ENCODE data around the gene GYPE.
"Not testable (repeated sequence)": the region's sequence is repeated elsewhere in the genome, so short reads cannot be mapped to it uniquely, and the experiment has no call there.

The GYPE gene

GRCh38 chr4:143843506-143843832, 61.9 kb downstream of the GYPE start:
- not testable (repeated sequence) for H3K4me3 Mint-ChIP-seq; H3K27me3 Mint-ChIP-seq; DNase-seq; H3K36me3 Mint-ChIP-seq (ENCODE audit: low read depth); H3K9me3 Mint-ChIP-seq; H3K27ac Mint-ChIP-seq; H3K4me1 Mint-ChIP-seq (ENCODE audit: low read depth)

- H3K4me1 Mint-ChIP-seq (ENCODE audit: low read depth); H3K4me3 Mint-ChIP-seq; H3K27me3 Mint-ChIP-seq; DNase-seq; H3K9me3 Mint-ChIP-seq; H3K27ac Mint-ChIP-seq; H3K36me3 Mint-ChIP-seq (ENCODE audit: low read depth): not testable (repeated sequence)
Measured at GRCh38 chr4:143842624-143843505, 62.5 kb downstream of the GYPE start.

- not testable (repeated sequence) for H3K27ac Mint-ChIP-seq; H3K9me3 Mint-ChIP-seq; H3K4me3 Mint-ChIP-seq; H3K4me1 Mint-ChIP-seq (ENCODE audit: low read depth); H3K36me3 Mint-ChIP-seq (ENCODE audit: low read depth); DNase-seq; H3K27me3 Mint-ChIP-seq
Measured at GRCh38 chr4:143839413-143839812, 65.9 kb downstream of the GYPE start.

- H3K4me1 Mint-ChIP-seq (ENCODE audit: low read depth); H3K4me3 Mint-ChIP-seq; H3K27ac Mint-ChIP-seq; H3K27me3 Mint-ChIP-seq; H3K36me3 Mint-ChIP-seq (ENCODE audit: low read depth); DNase-seq: not testable (repeated sequence)
- peaks cover 19% of the 10 kb centered on the region for H3K9me3 Mint-ChIP-seq
Measured at GRCh38 chr4:143834196-143834595, 71.2 kb downstream of the GYPE start.

GRCh38 chr4:143833676-143834075, 71.7 kb downstream of the GYPE start:
- H3K27ac Mint-ChIP-seq; DNase-seq; H3K4me3 Mint-ChIP-seq; H3K27me3 Mint-ChIP-seq; H3K36me3 Mint-ChIP-seq (ENCODE audit: low read depth); H3K4me1 Mint-ChIP-seq (ENCODE audit: low read depth): not testable (repeated sequence)
- H3K9me3 Mint-ChIP-seq = peaks cover 19% of the 10 kb centered on the region

- not testable (repeated sequence) for DNase-seq; H3K27ac Mint-ChIP-seq; H3K4me1 Mint-ChIP-seq (ENCODE audit: low read depth); H3K36me3 Mint-ChIP-seq (ENCODE audit: low read depth); H3K4me3 Mint-ChIP-seq; H3K27me3 Mint-ChIP-seq
- H3K9me3 Mint-ChIP-seq = peaks cover 19% of the 10 kb centered on the region
Measured at GRCh38 chr4:143830576-143830975, 74.8 kb downstream of the GYPE start.

- peaks cover 19% of the 10 kb centered on the region for H3K9me3 Mint-ChIP-seq
- H3K4me3 Mint-ChIP-seq; H3K27me3 Mint-ChIP-seq; H3K36me3 Mint-ChIP-seq (ENCODE audit: low read depth); H3K27ac Mint-ChIP-seq; H3K4me1 Mint-ChIP-seq (ENCODE audit: low read depth); DNase-seq: not testable (repeated sequence)
Measured at GRCh38 chr4:143829239-143829620, 76.1 kb downstream of the GYPE start.
